ENCODE data around the gene ZNF281.

DNA sequence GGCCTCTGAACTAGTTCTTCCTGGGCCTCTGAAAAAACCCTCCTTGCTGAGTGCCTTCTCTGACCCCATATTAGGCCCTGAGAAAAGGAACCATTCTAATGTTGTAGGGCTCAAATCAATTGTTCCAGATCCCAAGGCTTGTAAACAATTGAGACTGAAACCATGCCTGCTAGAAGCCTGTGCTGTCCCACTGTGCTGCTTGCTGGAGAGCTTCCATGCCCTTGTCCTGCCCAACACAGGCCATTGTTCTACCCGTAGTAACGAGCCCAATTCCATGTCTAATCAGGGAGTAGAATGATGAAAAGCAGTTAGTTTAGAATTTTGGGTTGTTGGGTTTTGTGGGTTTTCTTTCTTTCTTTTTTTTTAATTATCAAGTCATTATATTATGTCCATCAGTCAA is 47.4 kb downstream of the ZNF281 start:
- TF ChIP-seq, protein P1, sequence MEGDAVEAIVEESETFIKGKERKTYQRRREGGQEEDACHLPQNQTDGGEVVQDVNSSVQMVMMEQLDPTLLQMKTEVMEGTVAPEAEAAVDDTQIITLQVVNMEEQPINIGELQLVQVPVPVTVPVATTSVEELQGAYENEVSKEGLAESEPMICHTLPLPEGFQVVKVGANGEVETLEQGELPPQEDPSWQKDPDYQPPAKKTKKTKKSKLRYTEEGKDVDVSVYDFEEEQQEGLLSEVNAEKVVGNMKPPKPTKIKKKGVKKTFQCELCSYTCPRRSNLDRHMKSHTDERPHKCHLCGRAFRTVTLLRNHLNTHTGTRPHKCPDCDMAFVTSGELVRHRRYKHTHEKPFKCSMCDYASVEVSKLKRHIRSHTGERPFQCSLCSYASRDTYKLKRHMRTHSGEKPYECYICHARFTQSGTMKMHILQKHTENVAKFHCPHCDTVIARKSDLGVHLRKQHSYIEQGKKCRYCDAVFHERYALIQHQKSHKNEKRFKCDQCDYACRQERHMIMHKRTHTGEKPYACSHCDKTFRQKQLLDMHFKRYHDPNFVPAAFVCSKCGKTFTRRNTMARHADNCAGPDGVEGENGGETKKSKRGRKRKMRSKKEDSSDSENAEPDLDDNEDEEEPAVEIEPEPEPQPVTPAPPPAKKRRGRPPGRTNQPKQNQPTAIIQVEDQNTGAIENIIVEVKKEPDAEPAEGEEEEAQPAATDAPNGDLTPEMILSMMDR (IDR thresholded peaks at IDR 0.05 in 8 of 11, conservative IDR thresholded peaks at IDR 0.05 in 3 of 11), result no peak
- no peak for TF ChIP-seq POLR2A (IDR thresholded peaks at IDR 0.05)

Measured in spleen (tissue), 7 donors.